NCI-H526 (cell line): ENCODE measurements around the gene PAOX.

Experiments
- DNase-seq, 2 experiments: peaks; one replicate each; lab custom pipeline; 2025; lab: John Stamatoyannopoulos, UW

Gene PAOX

DNA sequence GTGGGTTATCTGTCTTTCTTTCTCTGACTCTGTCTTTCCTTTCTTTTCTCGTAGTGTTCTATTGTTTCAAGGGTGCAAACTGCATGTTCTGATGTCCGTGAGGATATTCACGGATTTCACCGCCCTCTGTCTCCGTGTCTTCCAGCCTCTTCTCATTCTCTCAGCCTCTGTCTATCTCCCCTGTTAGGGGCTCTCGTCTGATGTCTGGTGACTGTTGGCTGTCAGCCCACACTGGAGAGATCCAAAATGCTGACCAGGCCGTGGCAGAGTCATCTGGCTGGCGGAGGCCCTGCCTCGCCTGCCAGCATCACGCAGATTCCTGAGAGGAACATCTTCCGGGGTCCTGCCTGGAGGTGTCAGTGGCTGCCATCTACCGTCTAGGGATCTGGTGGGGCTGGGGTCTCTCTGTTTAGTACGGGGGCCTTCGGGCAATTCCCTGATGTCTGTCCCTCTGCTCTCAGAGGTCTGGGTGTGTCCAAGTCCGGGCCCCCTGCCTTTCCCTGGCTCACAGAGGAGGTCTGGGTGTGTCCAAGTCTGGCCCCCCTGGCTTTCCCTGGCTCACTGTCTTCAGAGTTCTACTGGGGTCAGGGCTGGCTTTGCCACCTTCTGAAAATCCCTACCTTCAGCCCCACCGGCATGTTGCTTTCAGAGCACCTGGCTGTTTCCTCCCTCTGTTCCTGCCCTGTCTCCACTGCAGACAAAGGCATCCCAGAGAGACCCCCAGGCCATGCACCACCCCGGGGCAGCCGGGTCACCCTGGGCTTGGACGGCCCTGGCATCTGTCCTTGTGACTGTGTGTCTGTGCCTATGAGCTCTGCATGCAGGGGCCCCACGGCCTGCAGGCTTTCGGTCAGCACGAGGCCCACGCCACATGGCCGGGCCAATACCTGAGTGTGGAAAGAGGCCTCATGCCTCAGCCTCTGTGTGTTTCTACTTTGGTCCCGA, 60.7 kb downstream of the PAOX start:
- no peak for DNase-seq

DNA sequence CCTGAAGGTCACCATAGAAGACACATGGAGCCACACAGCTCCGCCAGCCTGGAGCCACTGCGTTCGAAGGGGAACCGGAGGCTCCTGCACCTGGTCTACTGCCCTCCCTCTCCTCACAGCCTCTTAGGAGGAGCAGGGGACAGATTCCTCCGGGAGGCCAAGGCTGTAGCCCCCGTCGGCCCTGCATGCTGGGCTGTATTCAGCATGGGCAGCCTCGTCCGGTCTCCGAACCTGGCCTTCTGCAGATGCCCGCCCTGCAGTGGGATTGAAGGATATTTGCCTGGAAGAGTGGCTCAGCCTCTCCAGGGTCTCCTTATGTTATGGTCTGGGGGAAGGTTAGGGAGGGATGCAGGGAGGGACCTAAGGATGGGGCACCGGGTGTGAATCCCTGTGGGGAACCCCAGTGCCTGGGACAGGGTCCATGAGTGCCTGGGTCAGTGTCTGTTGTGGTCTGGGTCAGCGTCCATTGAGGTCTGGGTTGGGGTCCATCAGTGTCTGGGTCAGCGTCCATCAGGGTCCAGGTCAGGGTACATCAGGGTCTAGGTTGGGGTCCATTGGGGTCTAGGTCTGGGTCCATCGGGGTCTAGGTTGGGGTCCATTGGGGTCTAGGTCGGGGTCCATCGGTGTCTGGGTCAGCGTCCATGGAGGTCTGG, 61.7 kb downstream of the PAOX start:
- DNase-seq, result no peak
